GM21367 (cell line): ENCODE measurements around the gene FAM120B.
"Not testable (repeated sequence)": the region's sequence is repeated elsewhere in the genome, so short reads cannot be mapped to it uniquely, and the experiment has no call there.

Experiments
- ATAC-seq: cut with Tn5 transposase; IDR thresholded peaks from one replicate; pipeline ENCODE4 v1.9.1; 2021; ENCODE audit not compliant: unreplicated experiment

FAM120B gene

GRCh38 chr6:170296746-170297575 is 9.6 kb upstream of the FAM120B start:
- ATAC-seq, result no peak

- no peak for ATAC-seq
These were observed 8.8 kb upstream of the FAM120B start for GRCh38 chr6:170297576-170298330.

GRCh38 chr6:170298688-170299087 is 7.9 kb upstream of the FAM120B start:
- ATAC-seq, result no peak

- no peak for ATAC-seq
These were observed 5.4 kb upstream of the FAM120B start for GRCh38 chr6:170301184-170301583.

- ATAC-seq, result no peak
These were observed 694 bp upstream of the FAM120B start for GRCh38 chr6:170305805-170306323.

- no peak for ATAC-seq
These were observed 555 bp downstream of the FAM120B start for GRCh38 chr6:170307080-170307545.

GRCh38 chr6:170308761-170309160 is 2.2 kb downstream of the FAM120B start:
- ATAC-seq, result no peak

- ATAC-seq, result no peak
These were observed 5.1 kb downstream of the FAM120B start for GRCh38 chr6:170311696-170312095.

GRCh38 chr6:170312876-170313275 is 6.3 kb downstream of the FAM120B start:
- ATAC-seq, result no peak

- ATAC-seq, result no peak
These were observed 7.2 kb downstream of the FAM120B start for GRCh38 chr6:170313716-170314295.

GRCh38 chr6:170314983-170315382 is 8.4 kb downstream of the FAM120B start:
- no peak for ATAC-seq

GRCh38 chr6:170316071-170316470 is 9.5 kb downstream of the FAM120B start:
- no peak for ATAC-seq

- ATAC-seq, result no peak
These were observed 10.5 kb downstream of the FAM120B start for GRCh38 chr6:170317076-170317475.

- no peak for ATAC-seq
These were observed 11.2 kb downstream of the FAM120B start for GRCh38 chr6:170317718-170318117.

- ATAC-seq, result no peak
These were observed 22.8 kb downstream of the FAM120B start for GRCh38 chr6:170329321-170329720.

- not testable (repeated sequence) for ATAC-seq
These were observed 28.6 kb downstream of the FAM120B start for GRCh38 chr6:170335199-170335598.

GRCh38 chr6:170344631-170345576 is 38.3 kb downstream of the FAM120B start:
- ATAC-seq, result no peak

- no peak for ATAC-seq
These were observed 39.1 kb downstream of the FAM120B start for GRCh38 chr6:170345662-170346061.

- no peak for ATAC-seq
These were observed 40.1 kb downstream of the FAM120B start for GRCh38 chr6:170346649-170347048.

GRCh38 chr6:170347091-170347490 is 40.5 kb downstream of the FAM120B start:
- ATAC-seq, result peak; percentile 46
